Right lobe of liver (tissue), 4 donors: ENCODE results near the gene STRBP.

Source experiments
- POLR2A ChIP-seq: fragments of 450-650 bp; IDR thresholded peaks from one replicate; pipeline ENCODE4 v1.6.1; 2017; ENCODE audit warnings: antibody characterized with exemption, mild to moderate bottlenecking
- TF ChIP-seq, protein P1 (sequence below), 4 donors: fragments of 200-600 bp in 3 of 4; fragments of 450-650 bp in 1 of 4; IDR thresholded peaks; one replicate each; pipeline versions ENCODE4 v1.5.1 to v1.8.0; 2016 to 2022; ENCODE audit warnings: antibody characterized with exemption in 4 of 4, mild to moderate bottlenecking in 2 of 4
- donor health status: DM: no; HTN: no; CAD: no.
- donor health status: DM: no; HTN: no; CAD: no.
- donor health status: DM: no; HTN: yes; CAD: no.

DNA sequence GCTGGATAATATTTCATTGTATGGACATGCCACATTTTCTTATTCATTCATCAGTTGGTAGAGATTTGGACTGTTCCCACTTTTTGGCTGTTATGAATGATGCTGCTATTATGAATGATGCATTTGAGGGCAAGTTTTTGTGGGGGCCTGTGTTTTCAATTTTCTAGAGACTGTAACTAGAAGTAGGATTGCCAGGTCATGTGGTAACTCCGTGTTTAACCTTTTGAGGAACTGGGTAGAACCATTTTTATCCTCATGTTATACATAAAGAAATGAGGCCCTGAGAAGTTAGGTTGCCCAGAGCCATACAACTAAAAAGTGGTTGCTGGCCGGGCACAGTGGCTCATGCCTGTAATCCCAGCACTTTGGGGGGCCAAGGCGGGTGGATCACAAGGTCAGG lies 22.4 kb upstream of the STRBP start:
- no peak for TF ChIP-seq POLR2A
- TF ChIP-seq, protein P1, sequence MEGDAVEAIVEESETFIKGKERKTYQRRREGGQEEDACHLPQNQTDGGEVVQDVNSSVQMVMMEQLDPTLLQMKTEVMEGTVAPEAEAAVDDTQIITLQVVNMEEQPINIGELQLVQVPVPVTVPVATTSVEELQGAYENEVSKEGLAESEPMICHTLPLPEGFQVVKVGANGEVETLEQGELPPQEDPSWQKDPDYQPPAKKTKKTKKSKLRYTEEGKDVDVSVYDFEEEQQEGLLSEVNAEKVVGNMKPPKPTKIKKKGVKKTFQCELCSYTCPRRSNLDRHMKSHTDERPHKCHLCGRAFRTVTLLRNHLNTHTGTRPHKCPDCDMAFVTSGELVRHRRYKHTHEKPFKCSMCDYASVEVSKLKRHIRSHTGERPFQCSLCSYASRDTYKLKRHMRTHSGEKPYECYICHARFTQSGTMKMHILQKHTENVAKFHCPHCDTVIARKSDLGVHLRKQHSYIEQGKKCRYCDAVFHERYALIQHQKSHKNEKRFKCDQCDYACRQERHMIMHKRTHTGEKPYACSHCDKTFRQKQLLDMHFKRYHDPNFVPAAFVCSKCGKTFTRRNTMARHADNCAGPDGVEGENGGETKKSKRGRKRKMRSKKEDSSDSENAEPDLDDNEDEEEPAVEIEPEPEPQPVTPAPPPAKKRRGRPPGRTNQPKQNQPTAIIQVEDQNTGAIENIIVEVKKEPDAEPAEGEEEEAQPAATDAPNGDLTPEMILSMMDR (IDR thresholded peaks at IDR 0.05): no peak
